Measurements from ENCODE around the gene MARCKS. TPM values are rescaled to one million over a fixed set of nuclear protein-coding genes. Genes with fewer than 3 reads are reported as not detected.
A peak's percentile ranks its signal among the peaks of the same experiment; 100 is the strongest.

Gene MARCKS
- total RNA-seq, 1 donor from 2014 or later, result 163 TPM

DNA sequence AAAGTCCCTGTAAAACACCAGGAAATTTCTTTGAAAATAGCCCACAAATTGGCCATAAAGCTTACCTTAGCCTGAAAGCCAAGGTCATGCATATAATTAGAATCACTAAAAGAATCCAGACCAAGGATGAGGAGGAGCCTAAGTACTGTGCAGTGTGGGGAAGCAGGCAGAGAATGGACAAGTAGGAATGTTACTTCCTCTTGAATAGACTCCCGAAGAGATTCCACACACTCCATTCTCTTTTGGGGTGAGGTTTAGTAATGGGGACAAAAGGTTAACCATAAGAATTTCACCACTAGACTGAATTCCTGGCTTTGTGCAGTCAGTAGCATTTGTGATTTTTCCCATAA lies 27.5 kb upstream of the MARCKS start:
- Mint-ChIP-seq H3K27me3 (ENCODE audit: insufficient read depth, low read depth) (no peaks in the 10 kb centered on the region), H3K4me1 (peaks cover 14% of the 10 kb centered on the region), H3K27ac (no peak overlapping the region), H3K9me3 (no peaks in the 10 kb centered on the region), H3K36me3 (no peaks in the 10 kb centered on the region), H3K4me3 (no peak overlapping the region)
- Histone ChIP-seq H3K27ac (no peak overlapping the region), H3K9ac (no peak overlapping the region), H3K36me3 (no peaks in the 10 kb centered on the region), H3K79me2 (ENCODE audit: low read depth) (no peaks in the 10 kb centered on the region), H3K4me2 (no peak overlapping the region), H4K20me1 (ENCODE audit: low read depth) (no peaks in the 10 kb centered on the region), H3F3A (ENCODE audit: low read depth) (no peaks in the 10 kb centered on the region), H3K9me3 (ENCODE audit: low read depth) (no peaks in the 10 kb centered on the region), H2AFZ (replicated peaks) (no peak overlapping the region), H3K4me1 (peaks cover 13% of the 10 kb centered on the region), H3K27me3 (no peaks in the 10 kb centered on the region), H3K4me3 (no peak overlapping the region)
- TF ChIP-seq EZH2 (IDR thresholded peaks at IDR 0.05) (no peak), CTCF (IDR thresholded peaks at IDR 0.05) (no peak), EZH2phosphoT487 (IDR thresholded peaks at IDR 0.05) (no peak)
- peak; percentile 3 for DNase-seq (ENCODE audit: low spot score)

- no peak for DNase-seq (ENCODE audit: low spot score)
- Mint-ChIP-seq H3K36me3 (no peaks in the 10 kb centered on the region), H3K4me1 (peaks cover 11% of the 10 kb centered on the region), H3K27ac (no peak overlapping the region), H3K27me3 (ENCODE audit: insufficient read depth, low read depth) (no peaks in the 10 kb centered on the region), H3K4me3 (no peak overlapping the region), H3K9me3 (no peaks in the 10 kb centered on the region)
- H3K9ac ChIP-seq, result no peak overlapping the region
- TF ChIP-seq EZH2 (IDR thresholded peaks at IDR 0.05), result no peak
- no peak for TF ChIP-seq EZH2phosphoT487 (IDR thresholded peaks at IDR 0.05)
- TF ChIP-seq CTCF (IDR thresholded peaks at IDR 0.05), result no peak
- no peak overlapping the region for H3K4me3 ChIP-seq
- H3K27ac ChIP-seq, result no peak overlapping the region
- H3K27me3 ChIP-seq, result no peaks in the 10 kb centered on the region
- H3K4me1 ChIP-seq, result peaks cover 13% of the 10 kb centered on the region
- no peaks in the 10 kb centered on the region for H4K20me1 ChIP-seq (ENCODE audit: low read depth)
- H3K4me2 ChIP-seq, result no peak overlapping the region
- no peaks in the 10 kb centered on the region for H3K9me3 ChIP-seq (ENCODE audit: low read depth)
- no peaks in the 10 kb centered on the region for H3K79me2 ChIP-seq (ENCODE audit: low read depth)
- H3K36me3 ChIP-seq, result no peaks in the 10 kb centered on the region
- H2AFZ ChIP-seq (replicated peaks), result no peak overlapping the region
- no peaks in the 10 kb centered on the region for H3F3A ChIP-seq (ENCODE audit: low read depth)
Measured at GRCh38 chr6:113830140-113830539, 27.0 kb upstream of the MARCKS start.

DNA sequence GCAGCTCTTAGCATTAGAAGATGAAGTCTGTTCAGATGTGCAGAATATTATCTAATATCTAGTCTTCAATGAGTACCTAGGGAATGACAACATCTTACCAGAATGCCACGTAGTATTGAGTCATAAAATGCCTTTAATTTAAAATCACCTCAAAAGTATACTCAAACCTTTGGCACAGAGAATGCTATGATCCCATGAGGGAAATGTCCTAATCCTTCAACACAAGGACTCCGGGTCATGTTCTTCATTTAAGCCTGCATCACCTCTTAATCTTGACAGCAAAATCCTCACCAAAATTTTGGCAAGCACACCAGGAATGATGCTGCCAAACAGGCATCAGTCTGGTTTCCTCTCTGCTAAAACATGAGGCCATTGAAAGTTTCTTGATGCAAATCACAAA lies 23.6 kb upstream of the MARCKS start:
- no peak overlapping the region for H3K27ac Mint-ChIP-seq
- peaks cover 3% of the 10 kb centered on the region for H3F3A ChIP-seq (ENCODE audit: low read depth)
- no peaks in the 10 kb centered on the region for H3K36me3 Mint-ChIP-seq
- no peaks in the 10 kb centered on the region for H3K27me3 ChIP-seq
- H3K9me3 ChIP-seq (ENCODE audit: low read depth), result no peaks in the 10 kb centered on the region
- no peaks in the 10 kb centered on the region for H3K79me2 ChIP-seq (ENCODE audit: low read depth)
- H3K4me3 ChIP-seq, result no peak overlapping the region
- H3K4me2 ChIP-seq, result no peak overlapping the region
- no peak overlapping the region for H3K27ac ChIP-seq
- H3K36me3 ChIP-seq, result no peaks in the 10 kb centered on the region
- H4K20me1 ChIP-seq (ENCODE audit: low read depth), result no peaks in the 10 kb centered on the region
- H3K4me3 Mint-ChIP-seq, result no peak overlapping the region
- no peaks in the 10 kb centered on the region for H3K27me3 Mint-ChIP-seq (ENCODE audit: insufficient read depth, low read depth)
- no peak for DNase-seq (ENCODE audit: low spot score)
- no peaks in the 10 kb centered on the region for H3K9me3 Mint-ChIP-seq
- H3K9ac ChIP-seq, result no peak overlapping the region
- H2AFZ ChIP-seq (replicated peaks), result no peak overlapping the region
- H3K4me1 Mint-ChIP-seq, result peaks cover 12% of the 10 kb centered on the region
- peaks cover 20% of the 10 kb centered on the region for H3K4me1 ChIP-seq
- TF ChIP-seq EZH2phosphoT487 (IDR thresholded peaks at IDR 0.05) (no peak), CTCF (IDR thresholded peaks at IDR 0.05) (no peak), EZH2 (IDR thresholded peaks at IDR 0.05) (no peak)

- no peaks in the 10 kb centered on the region for H3K9me3 ChIP-seq (ENCODE audit: low read depth)
- no peaks in the 10 kb centered on the region for H3K27me3 Mint-ChIP-seq (ENCODE audit: insufficient read depth, low read depth)
- DNase-seq (ENCODE audit: low spot score), result no peak
- TF ChIP-seq EZH2phosphoT487 (IDR thresholded peaks at IDR 0.05) (no peak), EZH2 (IDR thresholded peaks at IDR 0.05) (no peak), CTCF (IDR thresholded peaks at IDR 0.05) (no peak)
- no peaks in the 10 kb centered on the region for H3K9me3 Mint-ChIP-seq
- no peaks in the 10 kb centered on the region for H3K36me3 Mint-ChIP-seq
- peaks cover 13% of the 10 kb centered on the region for H3K4me1 ChIP-seq
- no peak overlapping the region for H3K4me2 ChIP-seq
- H3K27ac Mint-ChIP-seq, result no peak overlapping the region
- H3K36me3 ChIP-seq, result no peaks in the 10 kb centered on the region
- H3K27ac ChIP-seq, result no peak overlapping the region
- no peaks in the 10 kb centered on the region for H4K20me1 ChIP-seq (ENCODE audit: low read depth)
- no peaks in the 10 kb centered on the region for H3K79me2 ChIP-seq (ENCODE audit: low read depth)
- H3K9ac ChIP-seq, result no peak overlapping the region
- H3F3A ChIP-seq (ENCODE audit: low read depth), result peaks cover 3% of the 10 kb centered on the region
- H3K4me1 Mint-ChIP-seq, result peaks cover 7% of the 10 kb centered on the region
- peak overlapping the region; percentile 21 for H2AFZ ChIP-seq (replicated peaks)
- no peaks in the 10 kb centered on the region for H3K27me3 ChIP-seq
- H3K4me3 Mint-ChIP-seq, result no peak overlapping the region
- no peak overlapping the region for H3K4me3 ChIP-seq
Measured at GRCh38 chr6:113837170-113837569, 20.0 kb upstream of the MARCKS start.
